ENCODE data around the gene FAH. TPM values are rescaled to one million over a fixed set of nuclear protein-coding genes. Genes with fewer than 3 reads are reported as not detected.

FAH gene
- polyA plus RNA-seq, 1 experiment = 53.0 TPM

- no peak for TF ChIP-seq CTCF (IDR thresholded peaks at IDR 0.05; ENCODE audit: low read depth, low read length)
- no peak for DNase-seq (ENCODE audit: low read depth, low spot score)
- CTCF ChIA-PET = no interaction called here
Measured at GRCh38 chr15:80107204-80107603, 45.6 kb upstream of the FAH start.

GRCh38 chr15:80107774-80108173 is 45.0 kb upstream of the FAH start:
- no peak for TF ChIP-seq CTCF (IDR thresholded peaks at IDR 0.05; ENCODE audit: low read depth, low read length)
- Histone ChIP-seq H3K27ac (ENCODE audit: low read depth, low read length) (no peak overlapping the region), H3K4me3 (ENCODE audit: low read depth, low read length) (no peak overlapping the region), H3K27me3 (ENCODE audit: control insufficient read depth, insufficient read depth, low read length) (no peaks in the 10 kb centered on the region), H3K9me3 (ENCODE audit: control insufficient read depth, insufficient read depth, low read length) (no peaks in the 10 kb centered on the region)
- DNase-seq (ENCODE audit: low read depth, low spot score) = no peak
- POLR2A ChIA-PET = no interaction called here
- CTCF ChIA-PET = interaction anchor here (0.9 kb wide), 1 partner anchor 17 kb away, joined by 3 read pairs; no protein-coding TSS in a partner anchor

More at GRCh38 chr15:80107204-80107603, 45.6 kb upstream of the FAH start:
- H3K27me3 ChIP-seq (ENCODE audit: control insufficient read depth, insufficient read depth, low read length) = no peaks in the 10 kb centered on the region
- no peak overlapping the region for H3K4me3 ChIP-seq (ENCODE audit: low read depth, low read length)
- H3K9me3 ChIP-seq (ENCODE audit: control insufficient read depth, insufficient read depth, low read length) = no peaks in the 10 kb centered on the region
- POLR2A ChIA-PET = no interaction called here
- no peak overlapping the region for H3K27ac ChIP-seq (ENCODE audit: low read depth, low read length)

- Histone ChIP-seq H3K27me3 (ENCODE audit: control insufficient read depth, insufficient read depth, low read length) (no peaks in the 10 kb centered on the region), H3K27ac (ENCODE audit: low read depth, low read length) (no peak overlapping the region), H3K9me3 (ENCODE audit: control insufficient read depth, insufficient read depth, low read length) (no peaks in the 10 kb centered on the region), H3K4me3 (ENCODE audit: low read depth, low read length) (no peak overlapping the region)
- ChIA-PET CTCF (no interaction called here), POLR2A (no interaction called here)
- no peak for TF ChIP-seq CTCF (IDR thresholded peaks at IDR 0.05; ENCODE audit: low read depth, low read length)
- DNase-seq (ENCODE audit: low read depth, low spot score) = no peak
Measured at GRCh38 chr15:80109388-80109787, 43.4 kb upstream of the FAH start.

GRCh38 chr15:80110920-80111319 is 41.9 kb upstream of the FAH start:
- ChIA-PET CTCF (no interaction called here), POLR2A (no interaction called here)
- DNase-seq (ENCODE audit: low read depth, low spot score) = no peak
- Histone ChIP-seq H3K27ac (ENCODE audit: low read depth, low read length) (no peak overlapping the region), H3K4me3 (ENCODE audit: low read depth, low read length) (no peak overlapping the region), H3K9me3 (ENCODE audit: control insufficient read depth, insufficient read depth, low read length) (no peaks in the 10 kb centered on the region), H3K27me3 (ENCODE audit: control insufficient read depth, insufficient read depth, low read length) (no peaks in the 10 kb centered on the region)
- TF ChIP-seq CTCF (IDR thresholded peaks at IDR 0.05; ENCODE audit: low read depth, low read length) = no peak

- POLR2A ChIA-PET = no interaction called here
- CTCF ChIA-PET = interaction anchor here (0.9 to 1.1 kb wide), 2 partner anchors 217 to 734 kb away, joined by 3 read pairs; partner anchors contain the start of gene MTHFS
- H3K27me3 ChIP-seq (ENCODE audit: control insufficient read depth, insufficient read depth, low read length) = no peaks in the 10 kb centered on the region
- no peak overlapping the region for H3K27ac ChIP-seq (ENCODE audit: low read depth, low read length)
- no peak for TF ChIP-seq CTCF (IDR thresholded peaks at IDR 0.05; ENCODE audit: low read depth, low read length)
- H3K9me3 ChIP-seq (ENCODE audit: control insufficient read depth, insufficient read depth, low read length) = no peaks in the 10 kb centered on the region
- no peak overlapping the region for H3K4me3 ChIP-seq (ENCODE audit: low read depth, low read length)
- DNase-seq (ENCODE audit: low read depth, low spot score) = no peak
Measured at GRCh38 chr15:80114114-80114513, 38.7 kb upstream of the FAH start.

Data from AG04450 (cell line).